ENCODE measurements around the gene FMN2.
"Not testable (repeated sequence)": the region's sequence is repeated elsewhere in the genome, so short reads cannot be mapped to it uniquely, and the experiment has no call there.

Gene FMN2

DNA sequence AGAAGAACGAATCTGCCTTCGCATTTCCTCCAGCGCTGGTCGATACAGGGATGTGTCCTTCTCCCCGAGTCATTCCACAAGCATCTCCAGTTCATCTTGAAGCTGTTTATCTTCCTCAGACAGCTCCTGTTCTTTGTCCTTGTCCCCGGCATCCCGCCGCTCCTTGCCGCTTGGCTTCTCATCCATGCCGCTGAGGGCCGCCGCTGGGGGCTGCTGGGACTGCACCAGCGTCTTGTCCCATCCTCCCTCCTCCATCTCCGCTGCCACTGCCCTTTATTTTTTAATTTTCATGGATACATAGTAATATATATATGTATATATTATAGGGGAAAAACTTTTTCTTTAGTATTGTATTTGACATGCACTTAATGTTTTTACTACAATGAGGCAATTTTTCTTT lies 53.4 kb downstream of the FMN2 start:
- DNase-seq, result no peak

DNA sequence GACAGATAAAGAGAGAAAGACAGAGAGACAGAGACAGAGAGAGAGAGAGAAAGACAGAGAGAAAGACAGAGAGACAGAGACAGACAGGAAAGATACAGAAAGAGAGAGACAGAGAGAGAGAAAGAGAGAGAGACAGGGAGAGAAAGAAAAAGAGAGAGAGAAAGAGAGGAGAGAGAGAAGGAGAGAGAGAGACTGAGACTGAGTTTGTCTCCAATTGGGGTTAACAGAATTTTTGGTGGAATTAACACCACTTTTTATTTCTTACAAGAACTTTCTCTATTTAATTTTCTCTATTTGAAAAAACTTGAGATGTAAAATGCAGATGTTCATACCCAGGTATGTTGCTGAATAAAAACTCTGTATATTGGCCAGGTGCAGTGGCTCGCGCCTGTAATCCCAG lies 56.6 kb downstream of the FMN2 start:
- no peak for DNase-seq

DNA sequence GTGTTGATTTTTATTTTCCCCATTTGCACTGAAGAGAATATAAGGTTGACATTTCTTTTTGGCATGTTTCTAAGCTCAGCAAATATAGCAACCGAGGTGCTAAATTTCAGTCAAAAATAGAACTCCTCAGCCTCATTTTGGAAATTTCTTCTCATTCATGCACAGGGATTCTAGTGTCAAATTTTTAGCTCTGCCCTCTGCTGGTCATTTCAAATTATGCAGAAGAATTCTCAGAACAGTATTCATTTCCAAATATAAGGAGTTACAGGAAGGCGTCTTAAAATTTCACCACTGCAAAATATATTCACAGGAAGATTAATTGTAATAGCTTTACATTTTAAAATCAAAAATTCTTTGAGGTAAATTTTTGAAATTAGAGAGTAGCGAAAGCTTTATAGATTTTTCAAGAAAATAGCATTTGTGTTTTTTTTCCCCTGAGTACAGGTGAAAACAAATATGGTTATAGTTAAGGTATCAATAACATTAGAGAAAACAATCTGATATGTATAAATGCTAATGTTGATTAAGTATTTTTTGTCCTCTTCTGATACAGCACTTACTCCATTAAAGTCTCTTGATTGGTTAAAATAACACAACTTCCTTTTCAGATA lies 57.9 kb downstream of the FMN2 start:
- no peak for DNase-seq

DNA sequence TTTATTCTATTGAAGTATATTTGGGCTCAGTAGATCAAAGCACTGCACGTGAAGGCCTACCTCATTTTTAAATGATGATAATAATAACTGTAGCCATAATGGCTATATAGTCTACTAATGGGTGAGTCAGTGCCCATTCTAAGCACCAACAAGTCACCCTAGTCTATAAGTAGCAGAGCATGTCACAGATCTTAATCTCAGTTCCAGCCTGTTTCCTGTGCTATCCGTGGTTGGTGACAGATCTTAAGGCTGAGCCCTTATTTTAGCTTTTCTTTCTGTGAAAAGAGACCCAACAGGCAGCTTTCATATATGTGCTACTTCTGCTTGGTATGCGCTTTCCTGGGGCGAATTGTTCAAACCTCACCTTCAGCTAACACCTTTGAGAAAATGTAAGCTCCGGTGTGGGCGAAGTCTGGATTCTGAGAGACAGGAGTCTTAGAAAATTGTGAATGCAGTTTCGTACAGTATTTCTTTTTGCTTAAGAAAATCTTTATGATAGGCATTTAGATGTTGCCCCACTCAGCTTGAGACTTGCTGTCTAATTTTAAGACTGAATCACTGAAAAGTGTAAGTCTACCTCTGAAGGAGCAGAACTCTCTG lies 59.6 kb downstream of the FMN2 start:
- no peak for DNase-seq

DNA sequence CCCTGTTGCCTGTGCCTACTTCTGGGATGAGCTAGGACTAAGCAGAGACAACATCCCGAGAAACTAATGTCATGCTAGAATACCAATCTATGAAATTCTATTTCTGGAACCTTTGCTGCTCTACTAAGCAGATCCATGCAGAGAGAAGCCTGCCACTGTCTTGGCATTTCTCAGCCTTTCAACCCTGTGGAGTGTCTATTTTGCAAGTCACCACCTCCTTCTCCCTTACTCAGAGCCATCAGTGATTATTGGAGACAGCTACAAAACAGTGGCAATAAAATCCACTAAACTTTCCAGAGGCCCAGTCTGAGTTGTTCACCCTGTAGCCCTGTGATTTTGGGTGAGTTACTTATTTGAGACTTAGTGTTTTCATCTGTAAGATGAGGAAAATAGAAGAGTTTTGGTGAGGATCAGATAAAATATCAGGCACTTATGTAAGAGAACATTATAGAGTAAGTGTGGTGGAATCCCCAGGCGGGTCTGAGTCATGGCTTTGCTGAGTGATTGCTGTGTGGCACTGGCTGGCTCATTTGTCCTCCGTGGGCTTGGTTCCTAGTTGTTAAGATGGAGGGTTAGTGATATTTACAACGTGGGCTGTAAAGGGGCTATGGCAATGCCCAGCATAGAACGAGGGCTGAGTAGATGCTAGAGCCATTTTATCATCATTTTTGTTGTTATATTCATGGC lies 61.1 kb downstream of the FMN2 start:
- no peak for DNase-seq

DNA sequence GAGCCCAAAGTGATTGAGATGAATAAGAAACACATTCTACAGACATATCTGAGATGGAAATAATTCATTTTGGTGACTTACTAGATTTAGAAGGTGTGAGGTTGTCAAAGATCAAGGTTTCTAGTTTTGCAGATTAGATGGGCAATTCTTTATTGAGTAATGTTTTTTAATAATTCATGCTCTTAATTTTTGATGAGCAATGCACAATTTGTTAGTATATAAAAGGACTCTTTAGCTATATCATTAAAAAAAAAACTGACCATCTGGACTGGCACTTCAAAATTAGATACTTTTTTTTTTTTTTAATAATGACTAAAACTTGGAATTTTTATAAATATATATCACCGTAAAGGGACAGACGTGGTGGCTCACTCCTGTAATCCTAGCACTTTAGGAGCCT lies 63.9 kb downstream of the FMN2 start:
- no peak for DNase-seq

DNA sequence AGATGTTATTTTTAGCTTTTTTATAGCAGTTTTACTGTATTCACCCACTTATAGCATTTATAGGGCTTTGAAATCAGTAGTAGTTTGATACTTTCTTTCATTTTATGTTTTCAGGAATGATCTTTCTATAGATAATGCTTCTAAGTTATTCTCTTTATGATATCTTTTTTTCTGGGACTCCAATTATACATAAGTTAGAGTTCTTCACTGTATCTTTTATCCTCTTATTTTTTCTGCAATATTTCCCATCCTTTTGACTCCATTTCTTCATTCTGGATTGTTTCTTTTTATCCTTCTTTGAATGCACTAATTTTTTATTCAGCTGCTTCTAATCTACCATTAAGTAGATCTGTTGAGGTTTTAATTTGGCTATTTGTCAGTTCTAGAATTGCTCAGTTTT lies 73.1 kb downstream of the FMN2 start:
- DNase-seq, result no peak

DNA sequence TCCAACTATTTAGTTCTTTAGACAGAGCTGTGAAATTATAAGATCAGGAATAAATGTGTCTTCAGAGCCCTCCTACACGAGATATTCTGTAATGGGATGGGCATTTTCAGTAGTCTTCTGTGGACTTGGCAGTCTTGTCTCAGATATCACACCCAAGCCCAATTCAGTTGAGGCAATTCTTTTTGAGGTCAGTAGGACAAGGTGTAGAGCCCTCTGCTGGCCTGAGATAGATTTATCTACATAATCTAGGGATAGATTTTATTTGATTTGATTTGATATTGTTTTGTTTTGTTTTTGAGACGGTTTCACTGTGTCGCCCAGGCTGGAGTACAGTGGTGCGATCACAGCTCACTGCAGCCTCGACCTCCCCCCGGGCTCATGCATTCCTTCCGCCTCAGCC lies 77.5 kb downstream of the FMN2 start:
- DNase-seq, result no peak

DNA sequence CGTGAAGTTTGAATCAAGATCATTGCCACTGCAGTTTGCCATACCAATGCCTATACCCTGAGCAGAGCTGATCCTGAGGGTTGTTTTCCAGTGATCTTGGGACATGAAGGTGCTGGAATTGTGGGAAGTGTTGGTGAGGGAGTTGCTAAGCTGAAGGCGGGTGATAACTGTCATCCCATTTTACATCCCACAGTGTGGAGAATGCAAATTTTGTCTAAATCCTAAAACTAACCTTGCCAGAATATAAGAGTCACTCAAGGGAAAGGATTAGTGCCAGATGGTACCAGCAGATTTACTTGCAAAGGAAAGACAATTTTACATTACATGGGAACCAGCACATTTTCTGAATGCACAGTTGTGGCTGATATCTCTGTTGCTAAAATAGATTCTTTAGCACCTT lies 78.6 kb downstream of the FMN2 start:
- no peak for DNase-seq

DNA sequence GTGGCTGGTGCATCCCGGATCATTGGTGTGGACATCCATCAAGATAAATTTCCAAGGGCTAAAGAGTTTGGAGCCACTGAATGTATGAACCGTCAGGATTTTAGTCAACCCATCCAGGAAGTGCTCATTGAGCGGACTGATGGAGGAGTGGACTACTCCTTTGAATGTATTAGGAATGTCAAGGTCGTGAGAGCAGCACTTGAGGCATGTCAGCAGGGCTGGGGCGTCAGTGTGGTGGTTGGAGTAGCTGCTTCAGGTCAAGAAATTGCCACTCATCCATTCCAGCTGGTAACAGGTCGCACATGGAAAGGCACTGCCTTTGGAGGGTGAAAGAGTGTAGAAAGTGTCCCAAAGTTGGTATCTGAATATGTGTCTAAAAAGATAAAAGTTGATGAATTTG lies 79.1 kb downstream of the FMN2 start:
- DNase-seq, result no peak

DNA sequence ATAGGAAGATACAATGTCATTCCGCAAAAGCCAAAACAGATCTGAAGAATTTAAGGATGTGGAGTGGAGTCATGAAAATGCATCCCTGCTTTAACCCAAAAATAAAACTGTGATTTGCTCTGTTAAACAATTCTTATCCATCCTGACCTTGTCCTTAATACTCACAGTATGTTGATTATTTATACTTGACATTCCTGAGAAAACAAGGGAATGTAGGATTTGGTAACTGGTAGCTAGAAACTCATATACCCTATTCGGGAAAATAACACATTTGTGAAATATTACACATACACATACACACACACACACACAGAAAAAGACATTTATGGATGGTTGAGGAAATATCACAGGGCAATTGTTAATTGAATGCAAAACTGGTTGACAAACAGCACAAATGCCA lies 80.2 kb downstream of the FMN2 start:
- DNase-seq, result no peak

DNA sequence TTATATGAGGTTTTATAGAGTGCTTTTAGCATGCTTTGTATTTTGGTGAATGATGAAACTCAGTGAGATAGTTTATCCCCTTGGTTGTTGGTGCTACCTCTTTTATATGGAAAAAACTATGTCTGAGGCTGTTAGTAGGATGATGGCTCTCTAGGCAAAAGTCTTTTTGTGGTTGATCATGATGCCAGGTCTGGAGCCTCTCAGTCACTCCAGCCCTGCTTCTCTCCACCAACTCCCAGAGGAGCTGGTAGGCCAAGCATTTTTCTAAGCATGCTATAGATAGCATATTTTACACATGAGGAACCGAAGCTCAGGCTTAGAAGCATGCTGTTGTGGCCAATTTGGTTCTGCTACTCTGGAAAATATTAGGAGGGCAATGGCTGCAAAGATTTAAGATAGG lies 82.2 kb downstream of the FMN2 start:
- DNase-seq, result no peak

DNA sequence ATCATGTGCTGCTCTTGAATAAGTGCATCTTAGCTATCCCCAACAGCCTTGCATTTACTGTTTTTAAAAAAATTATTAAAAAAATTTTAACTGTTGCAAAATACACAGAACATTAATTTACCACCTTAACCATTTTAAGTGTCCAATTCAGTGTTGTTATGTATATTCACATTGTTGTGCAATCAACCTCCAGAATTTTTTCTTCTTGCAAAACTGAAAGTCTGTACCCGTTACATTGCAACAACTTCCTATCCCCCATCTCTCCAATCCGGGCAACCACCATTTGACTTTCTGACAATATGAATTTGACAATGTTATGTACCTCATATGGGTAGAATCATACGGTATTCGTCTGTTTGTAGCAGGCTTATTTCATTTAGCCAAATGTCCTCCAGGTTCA lies 83.1 kb downstream of the FMN2 start:
- DNase-seq, result no peak

DNA sequence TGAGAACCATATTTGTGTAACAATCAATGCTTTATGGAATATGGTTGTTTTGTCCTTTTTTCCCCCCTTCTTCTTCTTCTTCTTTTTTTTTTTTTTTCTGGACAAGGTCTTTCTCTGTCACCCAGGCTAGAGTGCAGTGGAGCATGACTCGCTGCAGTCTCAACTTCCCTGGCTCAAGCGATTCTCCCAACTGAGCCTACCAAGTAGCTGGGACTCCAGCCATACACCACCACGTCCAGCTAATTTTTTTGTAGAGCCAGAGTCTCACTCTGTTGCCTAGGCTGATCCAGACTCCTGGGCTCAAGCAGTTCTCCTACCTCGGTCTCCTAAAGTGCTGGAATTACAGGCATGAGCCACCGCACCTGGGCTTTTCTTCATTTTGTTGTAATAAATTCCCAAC lies 86.7 kb downstream of the FMN2 start:
- no peak for DNase-seq

DNA sequence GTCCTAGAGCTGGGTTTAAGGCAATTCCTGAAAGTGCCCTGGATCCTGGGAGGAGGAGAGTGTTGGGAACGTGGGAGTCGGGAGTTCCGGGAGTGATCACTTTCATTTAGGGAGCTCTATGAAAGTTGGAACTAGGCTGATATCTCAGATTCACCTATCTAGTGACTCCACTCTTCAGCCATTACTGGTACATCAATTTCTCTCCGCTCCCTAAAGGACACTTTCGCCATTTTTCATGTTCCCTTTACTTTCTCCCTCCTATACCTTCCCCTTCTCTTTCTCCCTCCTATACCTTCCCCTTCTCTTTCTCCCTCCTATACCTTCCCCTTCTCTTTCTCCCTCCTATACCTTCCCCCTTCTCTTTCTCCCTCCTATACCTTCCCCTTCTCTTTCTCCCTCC lies 93.0 kb downstream of the FMN2 start:
- not testable (repeated sequence) for DNase-seq

DNA sequence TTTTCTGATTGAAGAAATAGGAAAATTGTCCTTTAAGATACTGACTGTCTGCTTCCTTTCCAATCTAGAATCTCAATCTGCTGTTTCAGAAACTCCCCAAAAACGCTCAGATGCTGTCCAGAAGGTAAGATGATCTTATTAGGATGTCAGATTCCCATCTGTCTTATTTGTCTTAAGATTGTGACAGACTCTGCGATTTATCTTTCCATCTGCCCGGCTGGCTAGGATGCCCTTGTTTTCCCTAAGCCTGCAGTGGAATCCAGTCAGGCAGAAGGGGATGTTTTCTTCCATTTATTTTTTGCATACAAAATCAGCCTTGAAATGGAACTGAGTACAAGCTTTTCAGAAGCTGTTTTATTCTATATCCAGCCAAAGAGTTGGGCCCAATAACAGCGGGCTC lies 96.5 kb downstream of the FMN2 start:
- DNase-seq, result no peak

DNA sequence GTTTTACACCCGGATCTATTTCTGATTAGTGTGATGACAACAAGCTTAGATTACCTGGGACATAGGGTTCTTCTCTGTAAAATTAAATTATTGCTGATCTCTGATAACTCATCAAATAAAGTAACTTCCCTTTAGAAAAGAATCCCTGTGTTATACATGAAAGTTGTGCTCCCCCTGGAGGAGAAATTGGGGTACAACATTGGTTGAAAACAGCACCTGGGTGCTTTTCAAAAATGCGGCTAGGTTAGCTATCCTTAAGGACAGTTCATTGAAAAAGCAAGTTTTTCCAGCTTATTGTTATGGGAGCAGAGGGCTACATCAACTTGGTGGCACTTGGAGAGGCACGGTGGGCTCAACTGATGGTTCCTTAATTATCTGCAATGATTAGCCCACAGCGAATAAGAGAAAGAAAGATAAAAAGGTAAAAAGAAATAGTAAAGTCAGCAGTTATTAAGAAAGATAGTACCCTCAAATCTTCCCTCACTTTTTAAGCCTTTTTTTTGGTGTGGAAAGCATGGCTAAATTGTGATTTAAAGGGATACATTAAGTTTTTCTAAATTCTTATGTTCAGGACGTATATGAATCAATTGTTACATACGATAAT lies 97.8 kb downstream of the FMN2 start:
- DNase-seq, result no peak

DNA sequence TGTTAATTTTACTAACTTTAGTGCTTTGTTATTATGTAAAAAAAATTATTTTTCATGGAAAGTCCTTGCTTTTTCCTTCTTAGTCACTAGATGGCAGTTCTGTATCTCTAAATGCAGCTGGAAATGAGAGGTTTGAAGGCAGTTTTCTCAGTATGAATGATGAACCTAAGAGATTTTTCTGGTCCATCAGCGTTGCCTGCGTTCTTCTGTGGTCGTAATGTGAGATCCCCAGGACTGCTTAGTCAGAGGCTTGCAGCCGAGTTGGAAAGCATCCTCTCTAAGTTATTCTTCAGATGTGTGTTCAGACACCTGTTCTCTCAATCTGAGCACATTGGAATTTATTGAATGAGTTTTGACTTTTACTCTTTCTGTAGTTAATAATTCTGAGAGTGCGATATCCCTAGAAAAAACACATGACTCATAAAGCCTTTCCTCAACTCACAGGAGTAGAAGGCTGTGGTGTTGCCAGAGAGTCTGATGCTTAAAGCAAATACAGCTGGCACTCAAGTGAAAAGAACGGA lies 99.3 kb downstream of the FMN2 start:
- peak; percentile 51 for DNase-seq

DNA sequence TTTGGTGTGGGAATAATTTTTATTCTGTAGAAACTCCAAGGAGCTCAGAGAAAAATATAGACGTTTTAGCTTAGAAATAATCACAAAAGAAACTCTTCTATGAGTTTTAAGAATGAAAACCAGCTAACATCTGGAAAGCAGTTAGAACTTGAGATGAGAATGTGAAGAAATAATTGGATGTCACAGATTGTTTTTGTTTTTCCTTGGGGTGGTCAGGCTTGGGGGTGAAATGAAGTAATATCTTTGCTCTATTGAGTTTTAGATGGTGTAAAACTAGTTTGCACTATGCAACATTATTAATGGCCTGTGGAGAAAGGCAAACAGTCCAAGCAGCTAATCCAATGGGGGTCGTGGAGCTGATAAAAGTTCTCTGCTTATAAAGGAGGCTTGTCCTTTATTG lies 101.2 kb downstream of the FMN2 start:
- DNase-seq, result no peak

DNA sequence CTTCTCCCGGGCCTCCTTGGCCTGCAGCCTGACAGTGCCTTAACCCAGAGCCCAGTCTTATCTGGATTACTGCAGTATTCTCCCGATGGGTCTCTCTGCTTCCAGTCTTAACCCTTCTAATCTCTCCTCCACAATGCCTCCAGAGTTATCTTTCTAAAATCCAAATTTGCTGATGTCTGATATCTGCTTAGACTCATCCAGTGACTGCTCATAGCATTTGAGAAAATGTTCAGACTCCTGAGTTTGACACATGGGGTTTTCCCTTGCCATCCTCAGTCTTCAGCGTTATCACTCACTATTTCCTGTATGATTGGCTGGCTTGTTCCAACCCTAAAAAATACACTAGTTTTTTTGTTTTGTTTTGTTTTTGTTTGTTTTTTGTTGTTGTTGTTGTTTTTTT lies 102.0 kb downstream of the FMN2 start:
- DNase-seq, result peak; percentile 39

DNA sequence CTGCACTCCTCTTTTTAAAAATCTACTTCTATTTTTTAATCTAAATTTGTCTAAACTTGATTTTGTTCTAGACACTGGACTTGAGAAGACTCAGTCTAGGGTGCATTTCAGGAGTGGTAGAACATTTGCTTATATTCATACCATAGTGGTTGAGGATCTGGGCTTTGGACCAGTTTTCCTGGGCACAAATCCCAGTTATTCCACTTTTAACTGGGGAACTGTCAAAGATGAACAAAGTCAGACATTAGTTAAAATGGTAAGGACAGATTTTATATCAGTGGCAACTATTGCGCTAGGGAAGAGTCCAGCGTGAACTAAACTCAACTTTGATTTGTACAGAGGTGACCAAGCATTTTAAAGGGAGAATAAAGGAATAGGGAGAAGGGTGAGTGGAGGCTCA lies 102.4 kb downstream of the FMN2 start:
- peak; percentile 34 for DNase-seq

DNA sequence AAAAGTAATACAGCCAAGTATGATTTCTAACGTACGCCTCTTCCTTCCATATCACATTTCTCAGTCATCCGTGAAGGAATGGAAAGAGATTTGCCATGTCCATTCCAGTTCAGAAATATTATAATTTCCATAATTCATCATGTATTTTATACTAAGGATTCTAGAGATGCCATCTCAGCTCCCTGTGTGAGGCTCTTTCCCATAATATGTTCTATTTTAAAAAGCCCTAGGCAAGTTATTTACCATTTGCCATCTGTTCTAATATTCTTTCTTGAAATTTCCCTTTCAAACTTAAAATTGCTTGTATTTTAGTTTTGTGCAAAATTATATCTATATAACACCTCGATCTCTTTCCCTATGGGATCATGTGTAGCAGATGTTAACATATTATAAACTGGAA lies 106.7 kb downstream of the FMN2 start:
- no peak for DNase-seq

DNA sequence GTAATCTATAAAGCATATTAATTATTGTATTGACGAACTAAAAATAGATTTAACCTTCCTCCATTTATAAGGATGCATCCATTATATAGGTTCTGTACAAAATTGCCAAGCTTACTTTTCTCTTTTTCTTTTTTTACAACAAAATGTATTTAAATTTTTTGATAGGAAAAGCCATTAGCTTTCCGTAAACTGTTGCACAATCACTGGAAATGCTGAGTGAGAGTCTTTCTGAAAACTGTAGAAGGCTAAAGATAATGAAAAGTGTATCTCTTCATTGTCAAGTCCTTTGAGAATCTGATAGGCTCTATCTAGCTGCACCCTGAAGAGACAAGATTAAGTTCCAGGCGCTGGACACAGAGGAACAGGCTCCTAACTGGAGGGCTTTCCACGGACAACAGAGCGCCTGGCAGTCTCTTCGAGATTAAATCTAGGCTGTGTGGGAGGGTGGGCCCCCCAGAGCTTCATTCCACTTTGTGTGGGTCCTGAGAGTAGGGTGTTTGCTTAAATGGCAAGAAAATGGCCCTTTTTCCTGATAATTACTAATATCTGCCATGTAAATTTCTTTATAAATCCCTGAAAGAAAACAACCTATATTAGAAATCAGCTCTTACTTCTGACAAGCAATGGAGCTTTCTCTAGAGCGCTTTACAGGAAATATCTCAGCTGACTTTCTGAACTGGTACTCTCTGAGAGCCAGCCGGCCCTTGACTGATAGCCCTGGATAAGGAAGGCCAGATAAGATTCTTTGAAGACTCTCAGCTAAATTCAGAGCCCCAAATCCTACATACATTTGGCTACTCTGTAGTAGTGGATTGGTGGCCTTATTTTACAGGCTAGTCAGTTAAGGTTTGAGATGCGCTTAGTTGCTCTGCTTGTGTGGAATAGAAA lies 108.3 kb downstream of the FMN2 start:
- DNase-seq, result no peak
